Erythroblast (primary cell): ENCODE measurements around the gene CCDC106.

Source experiments
- GATA1 ChIP-seq: IDR thresholded peaks from 2 replicates; pipeline ENCODE4 v1.6.1; 2011; ENCODE audit warnings: low read depth, mild to moderate bottlenecking, control low read depth, low read length, moderate library complexity
- POLR2A ChIP-seq: IDR thresholded peaks from 2 replicates; pipeline ENCODE4 v1.6.1; 2011; ENCODE audit warnings: mild to moderate bottlenecking, low read length

DNA sequence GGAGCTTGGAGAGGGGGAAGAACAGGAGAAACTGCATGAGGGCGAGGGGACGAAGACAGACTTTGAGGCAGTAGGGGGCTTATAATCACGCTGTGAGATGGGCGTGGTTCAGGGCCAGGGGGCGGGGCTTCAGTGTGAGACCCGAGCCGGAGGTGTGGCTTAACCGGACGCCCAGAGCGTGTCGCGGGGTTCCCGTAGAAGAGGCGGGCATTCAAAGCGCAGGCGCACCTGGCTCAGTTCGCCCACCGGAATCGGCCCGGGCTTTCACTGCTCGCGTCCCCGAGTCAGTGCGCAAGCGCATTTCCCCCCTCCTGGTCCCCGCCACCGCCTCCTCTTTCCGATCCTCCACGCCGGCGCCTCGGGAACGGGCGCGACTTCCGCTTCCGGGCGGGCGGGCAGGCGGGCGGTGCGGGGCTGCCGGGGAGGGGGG, 42.8 kb upstream of the CCDC106 start:
- TF ChIP-seq POLR2A (peak; percentile 57), GATA1 (no peak)
